HG03066 (cell line): Measurements from ENCODE around the gene MSRB1.

Experiments
- ATAC-seq: cut with Tn5 transposase; IDR thresholded peaks from one replicate; pipeline ENCODE4 v1.9.1; 2021; ENCODE audit warnings: low read depth; ENCODE audit not compliant: unreplicated experiment

Gene MSRB1

GRCh38 chr16:1979271-1980029 lies 36.5 kb upstream of the MSRB1 start:
- ATAC-seq = no peak

- ATAC-seq = no peak
These were observed 35.6 kb upstream of the MSRB1 start for GRCh38 chr16:1978476-1979120.

- ATAC-seq = no peak
These were observed 34.9 kb upstream of the MSRB1 start for GRCh38 chr16:1977875-1978268.

- no peak for ATAC-seq
These were observed 34.2 kb upstream of the MSRB1 start for GRCh38 chr16:1976951-1977874.

DNA sequence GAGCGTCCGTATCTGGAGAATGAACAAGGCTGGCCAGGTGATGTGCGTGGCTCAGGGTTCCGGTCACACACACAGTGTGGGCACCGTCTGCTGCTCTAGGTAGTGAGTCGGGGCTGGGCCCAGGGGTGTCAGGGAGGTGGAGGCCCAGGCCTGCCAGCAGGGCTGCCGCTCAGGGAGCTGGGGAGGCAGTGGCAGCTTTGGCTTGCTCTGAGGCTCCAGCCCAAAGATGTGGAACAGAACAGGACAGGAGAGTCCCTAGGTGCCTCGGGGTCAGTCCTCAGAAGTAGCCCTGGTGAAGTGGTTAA lies 33.2 kb upstream of the MSRB1 start:
- ATAC-seq = no peak

DNA sequence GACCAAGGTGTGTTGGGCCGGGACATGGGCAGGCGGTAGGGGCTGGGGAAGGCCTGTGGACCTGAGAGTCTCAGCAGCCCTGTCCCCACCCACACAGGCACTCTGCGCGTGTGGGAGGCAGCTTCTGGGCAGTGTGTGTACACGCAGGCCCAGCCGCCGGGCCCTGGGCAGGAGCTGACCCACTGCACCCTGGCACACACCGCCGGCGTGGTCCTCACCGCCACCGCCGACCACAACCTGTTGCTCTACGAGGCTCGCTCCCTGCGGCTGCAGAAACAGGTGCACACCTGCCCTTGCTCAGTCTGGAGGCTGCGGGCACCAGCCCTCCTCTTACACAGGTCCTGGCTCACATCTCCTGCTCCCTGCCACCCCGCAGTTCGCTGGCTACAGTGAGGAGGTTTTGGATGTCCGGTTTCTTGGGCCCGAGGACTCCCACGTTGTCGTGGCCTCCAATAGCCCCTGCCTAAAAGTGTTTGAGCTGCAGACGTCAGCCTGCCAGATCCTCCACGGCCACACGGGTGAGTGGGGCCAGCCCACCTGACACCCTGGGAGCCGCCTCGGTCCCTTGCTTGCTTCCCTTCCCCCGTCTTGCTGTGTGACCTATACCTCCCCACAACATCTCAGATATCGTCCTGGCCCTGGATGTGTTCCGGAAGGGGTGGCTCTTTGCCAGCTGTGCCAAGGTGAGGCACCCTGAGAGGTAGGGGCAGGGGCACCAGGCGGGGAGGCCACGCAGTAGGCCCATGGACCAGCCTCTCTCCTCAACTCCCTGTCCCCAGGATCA lies 32.6 kb upstream of the MSRB1 start:
- no peak for ATAC-seq

GRCh38 chr16:1974157-1975070 lies 31.4 kb upstream of the MSRB1 start:
- ATAC-seq = no peak

DNA sequence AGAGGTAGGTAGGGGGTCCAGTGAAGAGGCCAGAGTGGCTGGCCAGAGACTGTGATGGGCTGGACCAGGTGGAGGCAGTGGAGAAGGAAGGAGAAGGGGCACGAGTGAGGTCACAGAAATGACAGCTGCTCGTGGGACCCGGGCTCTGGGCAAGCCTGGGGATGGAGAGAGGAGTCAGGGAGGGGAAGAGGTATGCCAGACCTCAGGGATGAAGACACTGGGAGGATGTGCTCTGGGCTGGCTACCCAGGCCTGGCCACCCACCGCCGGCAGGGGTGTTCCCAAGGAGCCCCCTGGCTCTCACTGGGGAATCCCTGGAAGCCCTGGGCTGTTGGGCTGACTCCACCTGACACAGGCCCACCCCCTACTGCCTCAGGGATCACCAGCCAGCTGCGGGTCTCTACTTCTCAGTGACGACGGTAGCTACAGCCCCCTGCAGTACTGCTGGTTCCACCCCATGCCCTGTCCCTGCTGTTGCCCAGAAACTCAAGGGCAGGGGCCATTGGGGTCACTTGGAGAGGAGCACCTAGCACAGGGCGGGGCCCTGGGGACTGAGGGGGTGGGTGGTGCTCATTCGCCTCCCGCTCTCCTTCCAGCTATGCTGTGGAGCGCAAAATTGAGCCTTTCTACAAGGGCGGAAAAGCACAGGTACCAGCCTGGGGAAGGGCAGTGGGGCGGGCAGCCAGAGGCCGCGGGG lies 30.6 kb upstream of the MSRB1 start:
- ATAC-seq = no peak

DNA sequence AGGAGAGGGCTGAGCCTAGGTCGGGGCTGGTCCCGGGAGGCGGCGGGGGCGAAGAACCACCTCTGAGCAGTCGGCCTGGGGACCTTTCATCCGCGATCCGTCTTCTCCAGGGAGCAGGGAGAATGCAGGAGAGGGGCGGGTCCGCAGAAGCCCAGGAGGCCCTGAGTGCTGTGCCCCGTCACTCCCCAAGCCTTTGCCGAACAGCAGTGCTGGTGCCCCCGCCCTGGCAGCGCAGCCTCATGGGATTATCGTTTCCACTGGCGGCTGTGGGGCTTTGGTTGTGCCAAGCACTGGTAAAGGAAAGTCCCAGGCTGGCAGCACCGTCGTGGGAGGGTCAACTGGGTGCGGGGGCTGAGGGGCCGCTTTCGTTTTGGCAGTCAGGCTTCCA lies 29.5 kb upstream of the MSRB1 start:
- ATAC-seq = no peak

GRCh38 chr16:1971796-1972489 lies 28.9 kb upstream of the MSRB1 start, which contains the start of gene TBL3:
TBL3 (plus strand) TSS chr16:1972053; CDS start chr16:1972165, 112 bp downstream.
- peak; percentile 74 for ATAC-seq

- ATAC-seq = no peak
These were observed 25.4 kb upstream of the MSRB1 start for GRCh38 chr16:1968146-1968953.

- no peak for ATAC-seq
These were observed 23.5 kb upstream of the MSRB1 start, which contains the start of gene RNF151 for GRCh38 chr16:1966460-1966859. RNF151 (plus strand) TSS chr16:1966856; CDS start chr16:1966882, 26 bp downstream.

DNA sequence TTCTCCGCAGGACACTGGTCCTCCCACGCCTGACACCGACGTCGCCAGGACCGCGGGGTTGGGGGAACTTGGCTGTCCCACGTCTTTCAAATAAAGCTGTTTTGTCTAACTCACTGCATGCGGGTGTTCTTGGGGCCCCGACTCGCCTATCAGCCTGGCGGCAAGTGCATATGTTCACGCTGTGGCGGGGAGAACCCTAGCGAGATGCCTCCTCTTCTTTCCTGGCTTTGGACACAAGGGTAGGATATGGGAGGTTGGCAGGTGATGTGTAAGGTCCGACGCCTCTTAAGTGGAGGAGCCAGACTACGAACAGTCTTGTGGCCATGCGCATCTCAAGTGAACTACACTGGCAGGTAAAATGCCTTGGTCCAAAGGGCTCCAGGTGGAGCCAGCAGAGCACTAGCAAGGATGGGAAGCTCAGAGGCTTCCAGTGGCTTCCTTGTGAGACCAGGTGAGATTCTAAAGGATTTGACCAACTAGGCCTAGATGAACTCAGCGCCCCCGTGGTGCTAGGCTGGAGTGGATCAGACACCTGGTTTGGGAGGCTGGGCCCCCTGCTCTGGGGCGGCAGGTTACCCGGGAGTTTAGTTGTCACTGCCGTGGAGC lies 22.5 kb upstream of the MSRB1 start:
- ATAC-seq = no peak

- peak; percentile 84 for ATAC-seq
These were observed 21.8 kb upstream of the MSRB1 start, which contains the start of gene RPS2 for GRCh38 chr16:1964506-1965395. RPS2 (minus strand) TSS chr16:1964826; CDS start chr16:1964625, 201 bp downstream.

GRCh38 chr16:1963806-1964505 lies 21.0 kb upstream of the MSRB1 start:
- peak; percentile 21 for ATAC-seq
